OCI-LY3 (cell line): Measurements from ENCODE around the gene LCN6.
"Not testable (repeated sequence)": the region's sequence is repeated elsewhere in the genome, so short reads cannot be mapped to it uniquely, and the experiment has no call there.

Experiments
- H2AFZ ChIP-seq: fragments of 200-600, 300-600 bp; shearing (Covaris generic); 2 replicates; pipeline ENCODE4 v1.6.0; 2014; ENCODE audit warnings: antibody characterized with exemption, low read depth, low read length
- H3K27ac ChIP-seq: fragments of 200-600, 300-600 bp; sonication (generic); 2 replicates; pipeline ENCODE4 v1.5.1; 2014; ENCODE audit warnings: mild to moderate bottlenecking, low read length, moderate library complexity, mixed read lengths
- H3K27me3 ChIP-seq: fragments of 200-600, 300-600 bp; sonication (generic); 2 replicates; pipeline ENCODE4 v1.6.1; 2014; ENCODE audit warnings: low read depth, low read length, mixed read lengths
- H3K36me3 ChIP-seq: fragments of 200-600, 300-600 bp; sonication (generic); replicated peaks from 2 replicates; pipeline ENCODE3; 2014; ENCODE audit warnings: low read depth, low read length, mixed read lengths
- H3K4me1 ChIP-seq: fragments of 300-600, 200-600 bp; sonication (generic); 2 replicates; pipeline ENCODE4 v1.6.1; 2014; ENCODE audit warnings: low read length, mixed read lengths
- H3K4me2 ChIP-seq: fragments of 200-600, 300-600 bp; sonication (generic); 2 replicates; pipeline ENCODE4 v1.6.1; 2014; ENCODE audit warnings: low read length, mixed read lengths
- H3K4me3 ChIP-seq: fragments of 300-600, 200-600 bp; sonication (generic); 2 replicates; pipeline ENCODE4 v1.5.1; 2014; ENCODE audit warnings: antibody characterized with exemption, mild to moderate bottlenecking, low read length, moderate library complexity
- H3K79me2 ChIP-seq: fragments of 300-600, 200-600 bp; shearing (Covaris generic); 2 replicates; pipeline ENCODE4 v1.6.1; 2014; ENCODE audit warnings: mild to moderate bottlenecking, low read length, mixed read lengths
- H3K9ac ChIP-seq: fragments of 300-600, 200-600 bp; shearing (Covaris generic); 2 replicates; pipeline ENCODE4 v1.6.0; 2014; ENCODE audit warnings: mild to moderate bottlenecking, low read length, moderate library complexity
- H3K9me3 ChIP-seq: fragments of 200-600, 300-600 bp; shearing (Covaris generic); 2 replicates; pipeline ENCODE4 v1.6.1; 2014; ENCODE audit warnings: low read length, mixed read lengths; ENCODE audit not compliant: insufficient read depth
- H4K20me1 ChIP-seq: fragments of 200-600, 300-600 bp; sonication (generic); 2 replicates; pipeline ENCODE4 v1.6.1; 2016; ENCODE audit warnings: low read length, mixed read lengths; ENCODE audit not compliant: insufficient read depth
- CTCF ChIP-seq: fragments of 200-600, 300-600 bp; sonication (generic); IDR thresholded peaks from 2 replicates; pipeline ENCODE4 v1.5.1; 2014; ENCODE audit warnings: antibody characterized with exemption, low read length, low read depth
- EZH2phosphoT487 ChIP-seq: fragments of 200-600 bp; shearing (Covaris generic); IDR thresholded peaks from 2 replicates; pipeline ENCODE4 v1.6.1; 2018; ENCODE audit warnings: antibody characterized with exemption, mixed run types, low read depth

LCN6 gene

DNA sequence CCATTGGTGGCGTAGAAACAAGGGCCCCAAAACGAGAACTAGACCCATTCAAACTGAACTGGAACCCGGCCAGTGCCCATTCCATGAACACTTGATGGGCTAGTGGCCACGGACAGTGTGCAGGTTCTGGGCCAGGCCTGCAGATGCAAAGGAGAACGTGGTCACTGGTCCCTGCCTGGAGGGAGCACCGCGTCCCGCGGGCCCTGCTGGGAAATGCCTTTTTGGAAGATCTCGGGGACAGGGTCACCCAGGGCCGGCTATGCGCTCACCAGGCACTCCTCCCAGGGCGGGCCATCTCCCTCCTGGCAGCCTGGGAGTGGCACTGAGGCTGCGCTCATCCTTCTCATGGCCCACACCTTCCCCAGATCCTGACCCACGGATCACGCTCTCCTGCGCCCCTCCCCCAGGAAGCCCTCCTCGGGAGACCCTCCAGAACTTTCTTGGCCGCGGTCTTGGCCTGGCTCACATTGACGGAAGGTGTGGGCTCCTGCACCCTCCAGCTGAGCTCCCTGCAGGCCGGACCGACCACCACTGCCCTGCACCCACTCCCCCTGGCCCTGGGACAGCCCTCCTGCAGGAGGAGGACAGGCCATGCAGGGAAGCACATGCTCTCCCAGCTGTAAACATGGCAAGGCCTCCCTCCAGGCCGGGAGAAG, 38.7 kb downstream of the LCN6 start:
- no peak for TF ChIP-seq CTCF
- no peak for TF ChIP-seq EZH2phosphoT487
- H3K4me1 ChIP-seq, result no peaks in the 10 kb centered on the region

DNA sequence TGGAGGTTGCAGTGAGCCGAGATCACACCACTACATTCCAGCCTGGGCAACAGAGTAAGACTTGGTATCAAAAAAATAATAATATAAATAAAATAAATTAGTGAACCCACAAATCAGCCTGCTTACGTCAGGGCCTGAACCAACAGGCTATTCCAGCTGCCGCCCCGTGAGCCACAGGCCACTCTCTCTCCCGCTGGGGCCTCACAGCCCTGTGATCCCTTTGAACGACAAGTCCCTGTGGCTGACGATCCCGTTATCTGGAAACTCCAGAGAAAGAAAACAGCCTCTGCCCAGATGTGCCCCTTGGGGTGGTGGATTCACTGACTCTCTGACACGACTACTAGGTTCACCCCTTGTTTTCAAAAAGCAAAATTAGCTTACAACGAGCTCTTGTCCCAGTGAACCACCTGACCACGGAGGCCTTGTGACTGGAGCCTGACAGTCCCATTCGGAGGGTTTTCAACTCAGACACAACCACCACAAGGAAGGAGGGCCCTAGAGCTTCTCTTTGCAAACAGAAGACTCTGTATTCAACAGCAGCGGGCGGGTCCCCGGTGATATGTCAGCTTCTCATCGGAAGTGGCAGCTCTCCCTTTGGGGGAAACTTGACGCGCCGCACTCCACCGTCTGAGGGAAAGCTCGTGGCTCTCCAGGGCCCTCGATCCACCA, 40.3 kb downstream of the LCN6 start:
- no peaks in the 10 kb centered on the region for H3K9me3 ChIP-seq

More for the DNA sequence above, 38.7 kb downstream of the LCN6 start:
- Histone ChIP-seq H3K27me3 (peaks cover 16% of the 10 kb centered on the region), H4K20me1 (no peaks in the 10 kb centered on the region), H3K4me2 (no peak overlapping the region), H3K9me3 (no peaks in the 10 kb centered on the region), H3K4me3 (no peak overlapping the region), H3K27ac (no peak overlapping the region), H2AFZ (no peak overlapping the region), H3K36me3 (no peaks in the 10 kb centered on the region), H3K79me2 (no peaks in the 10 kb centered on the region), H3K9ac (no peak overlapping the region)

DNA sequence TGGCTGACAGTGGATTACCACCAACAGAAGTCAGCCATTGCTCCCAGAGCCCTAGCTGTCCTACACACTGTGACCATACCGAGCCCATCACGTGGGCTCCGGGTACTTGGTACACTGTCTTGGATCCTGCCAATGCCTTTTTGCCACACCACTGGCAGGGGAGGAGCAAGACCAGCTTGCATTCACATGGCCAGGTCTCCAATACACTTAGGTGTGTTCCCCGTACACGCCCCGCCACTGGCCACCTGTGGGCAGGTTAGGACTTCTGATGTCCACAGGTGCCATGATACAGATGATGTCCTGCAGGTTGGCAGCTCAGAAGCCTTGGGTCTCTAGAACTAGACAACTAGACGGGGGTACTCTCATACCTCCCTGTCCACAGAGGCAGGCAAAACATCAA, 41.3 kb downstream of the LCN6 start:
- no peaks in the 10 kb centered on the region for H3K4me1 ChIP-seq
- no peaks in the 10 kb centered on the region for H4K20me1 ChIP-seq
- H3K27me3 ChIP-seq, result peaks cover 16% of the 10 kb centered on the region
- TF ChIP-seq EZH2phosphoT487 (no peak), CTCF (no peak)
- no peak overlapping the region for H3K27ac ChIP-seq
- no peak overlapping the region for H3K9ac ChIP-seq
- no peak overlapping the region for H2AFZ ChIP-seq
- H3K36me3 ChIP-seq, result no peaks in the 10 kb centered on the region
- no peak overlapping the region for H3K4me3 ChIP-seq
- no peaks in the 10 kb centered on the region for H3K79me2 ChIP-seq
- no peak overlapping the region for H3K4me2 ChIP-seq
- no peaks in the 10 kb centered on the region for H3K9me3 ChIP-seq

More for the DNA sequence above, 40.3 kb downstream of the LCN6 start:
- H4K20me1 ChIP-seq, result no peaks in the 10 kb centered on the region
- H3K4me3 ChIP-seq, result no peak overlapping the region
- H2AFZ ChIP-seq, result no peak overlapping the region
- no peak overlapping the region for H3K9ac ChIP-seq
- no peaks in the 10 kb centered on the region for H3K36me3 ChIP-seq
- H3K4me1 ChIP-seq, result no peaks in the 10 kb centered on the region
- H3K4me2 ChIP-seq, result no peak overlapping the region
- TF ChIP-seq EZH2phosphoT487 (no peak), CTCF (no peak)
- no peaks in the 10 kb centered on the region for H3K79me2 ChIP-seq
- H3K27ac ChIP-seq, result no peak overlapping the region
- peaks cover 16% of the 10 kb centered on the region for H3K27me3 ChIP-seq

GRCh38 chr9:136705564-136705963, 42.8 kb downstream of the LCN6 start:
- TF ChIP-seq EZH2phosphoT487 (no peak), CTCF (no peak)
- Histone ChIP-seq H2AFZ (no peak overlapping the region), H3K4me2 (no peak overlapping the region), H3K9me3 (no peaks in the 10 kb centered on the region), H3K27ac (no peak overlapping the region), H3K36me3 (no peaks in the 10 kb centered on the region), H3K4me1 (peaks cover 10% of the 10 kb centered on the region), H4K20me1 (no peaks in the 10 kb centered on the region), H3K9ac (no peak overlapping the region), H3K79me2 (no peaks in the 10 kb centered on the region), H3K27me3 (peaks cover 27% of the 10 kb centered on the region), H3K4me3 (no peak overlapping the region)

- Histone ChIP-seq H3K4me1 (peaks cover 15% of the 10 kb centered on the region), H3K27me3 (peaks cover 32% of the 10 kb centered on the region)
- not testable (repeated sequence) for H2AFZ ChIP-seq, H3K36me3 ChIP-seq, H3K4me3 ChIP-seq, H4K20me1 ChIP-seq, H3K79me2 ChIP-seq, H3K9ac ChIP-seq, H3K27ac ChIP-seq, H3K9me3 ChIP-seq, H3K4me2 ChIP-seq
Observed at GRCh38 chr9:136704741-136705140, 43.6 kb downstream of the LCN6 start.
